Measurements from ENCODE around the gene SCMH1. TPM values are rescaled to one million over a fixed set of nuclear protein-coding genes. Genes with fewer than 3 reads are reported as not detected.
A peak's percentile ranks its signal among the peaks of the same experiment; 100 is the strongest.

The SCMH1 gene
- total RNA-seq, 1 experiment from 2014 or later, result 42.7 TPM

DNA sequence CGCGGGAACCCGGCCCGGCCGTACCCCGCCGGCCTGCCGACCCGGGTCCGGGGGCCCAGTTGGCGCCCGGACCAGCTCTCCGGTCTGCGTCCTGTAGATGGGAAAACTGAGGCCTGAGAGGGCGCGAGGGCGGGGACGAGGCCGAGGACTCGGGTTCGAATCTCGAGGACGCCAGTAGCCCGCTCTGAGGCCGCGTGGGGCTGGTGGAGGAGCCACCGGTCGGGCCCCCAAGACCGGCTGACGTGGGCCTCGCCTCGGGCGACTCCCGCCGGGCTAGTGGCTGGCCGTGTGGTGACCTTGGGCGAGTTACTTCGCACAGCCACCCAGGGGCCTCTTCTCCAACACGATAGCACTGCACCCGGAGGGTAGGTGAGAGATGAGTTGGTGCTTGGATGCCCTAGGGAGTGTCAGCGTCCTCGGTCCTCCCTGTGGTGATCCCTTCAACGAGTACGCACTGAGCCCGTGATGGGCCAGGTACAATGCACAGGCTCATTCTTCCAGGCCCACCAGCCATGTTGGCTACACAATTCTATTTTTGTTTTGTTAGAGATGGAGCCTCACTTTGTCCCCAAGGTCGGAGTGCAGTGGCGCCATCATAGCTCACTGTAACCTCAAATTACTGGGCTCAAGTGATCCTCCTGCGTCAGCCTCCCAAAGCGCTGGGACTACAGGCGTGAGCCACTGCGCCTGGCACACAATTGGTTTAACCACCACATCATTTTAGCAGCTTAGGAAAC is 404 bp upstream of the SCMH1 start:
- peak overlapping the region; percentile 60 to 75 for H3K4me3 ChIP-seq (ENCODE audit: low read depth in 2 of 2, low read length in 2 of 2)
- ChIA-PET CTCF (no interaction called here), POLR2A (no interaction called here)
- peaks cover 33% of the 10 kb centered on the region for H3K4me1 ChIP-seq (ENCODE audit: control insufficient read depth, insufficient read depth, low read length)
- no peaks in the 10 kb centered on the region for H3K9me3 ChIP-seq (ENCODE audit: control insufficient read depth, insufficient read depth, low read depth, low read length)
- TF ChIP-seq SIN3A (IDR thresholded peaks at IDR 0.05; ENCODE audit: borderline replicate concordance, insufficient read depth, low read depth, low read length), result no peak
- TF ChIP-seq POLR2AphosphoS5 (IDR thresholded peaks at IDR 0.05; ENCODE audit: low read depth, low read length), result 0 out of 2 replicates have a peak, but pooled peaks have one; percentile 37
- BruUV-seq (replicated peaks), result no TSS peak
- peak; percentile 14; the same call in 1 of the 2 replicates for ATAC-seq
- H3K27ac ChIP-seq (ENCODE audit: low read length), result peak overlapping the region; percentile 88
- no peaks in the 10 kb centered on the region for H3K36me3 ChIP-seq (ENCODE audit: control insufficient read depth, insufficient read depth, low read length)
- no peak for DNase-seq (ENCODE audit: low read depth, low spot score)
- intact Hi-C loops (cut with micrococcal nuclease; ENCODE audit: unreplicated experiment), result no loop called here
- H3K27me3 ChIP-seq (ENCODE audit: control insufficient read depth, insufficient read depth, low read length), result no peaks in the 10 kb centered on the region
- in situ Hi-C loops (cut with HindIII; ENCODE audit: low pct_unique_long_range_greater_than_20kb, low sequenced_read_pairs), result no loop called here

- peak overlapping the region; percentile 67 to 75 for H3K4me3 ChIP-seq (ENCODE audit: low read depth in 2 of 2, low read length in 2 of 2)
- no TSS peak for BruUV-seq (replicated peaks)
- peak overlapping the region; percentile 93 for H3K27ac ChIP-seq (ENCODE audit: low read length)
- in situ Hi-C loops (cut with HindIII; ENCODE audit: low pct_unique_long_range_greater_than_20kb, low sequenced_read_pairs), result no loop called here
- CTCF ChIA-PET, result no interaction called here
- no peaks in the 10 kb centered on the region for H3K36me3 ChIP-seq (ENCODE audit: control insufficient read depth, insufficient read depth, low read length)
- TF ChIP-seq TCF7L2 (IDR thresholded peaks at IDR 0.05; ENCODE audit: low read depth, low read length) (no peak), REST (IDR thresholded peaks at IDR 0.05; ENCODE audit: insufficient read depth in 1 of 2, low read depth in 2 of 2, low read length in 1 of 2) (no peak), SIN3A (IDR thresholded peaks at IDR 0.05; ENCODE audit: borderline replicate concordance, insufficient read depth, low read depth, low read length) (0 out of 2 replicates have a peak, but pooled peaks have one; percentile 58), POLR2AphosphoS5 (IDR thresholded peaks at IDR 0.05; ENCODE audit: low read depth, low read length) (no peak)
- TF ChIP-seq, protein P1, sequence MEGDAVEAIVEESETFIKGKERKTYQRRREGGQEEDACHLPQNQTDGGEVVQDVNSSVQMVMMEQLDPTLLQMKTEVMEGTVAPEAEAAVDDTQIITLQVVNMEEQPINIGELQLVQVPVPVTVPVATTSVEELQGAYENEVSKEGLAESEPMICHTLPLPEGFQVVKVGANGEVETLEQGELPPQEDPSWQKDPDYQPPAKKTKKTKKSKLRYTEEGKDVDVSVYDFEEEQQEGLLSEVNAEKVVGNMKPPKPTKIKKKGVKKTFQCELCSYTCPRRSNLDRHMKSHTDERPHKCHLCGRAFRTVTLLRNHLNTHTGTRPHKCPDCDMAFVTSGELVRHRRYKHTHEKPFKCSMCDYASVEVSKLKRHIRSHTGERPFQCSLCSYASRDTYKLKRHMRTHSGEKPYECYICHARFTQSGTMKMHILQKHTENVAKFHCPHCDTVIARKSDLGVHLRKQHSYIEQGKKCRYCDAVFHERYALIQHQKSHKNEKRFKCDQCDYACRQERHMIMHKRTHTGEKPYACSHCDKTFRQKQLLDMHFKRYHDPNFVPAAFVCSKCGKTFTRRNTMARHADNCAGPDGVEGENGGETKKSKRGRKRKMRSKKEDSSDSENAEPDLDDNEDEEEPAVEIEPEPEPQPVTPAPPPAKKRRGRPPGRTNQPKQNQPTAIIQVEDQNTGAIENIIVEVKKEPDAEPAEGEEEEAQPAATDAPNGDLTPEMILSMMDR (IDR thresholded peaks at IDR 0.05), result no peak
- intact Hi-C loops (cut with micrococcal nuclease; ENCODE audit: unreplicated experiment), result no loop called here
- no peaks in the 10 kb centered on the region for H3K27me3 ChIP-seq (ENCODE audit: control insufficient read depth, insufficient read depth, low read length)
- POLR2A ChIA-PET, result interaction anchor here (0.6 to 0.7 kb wide), 2 partner anchors 9 to 816 kb away, joined by 5 to 6 read pairs; no protein-coding TSS in a partner anchor
- DNase-seq (ENCODE audit: low read depth, low spot score) (no peak), ATAC-seq (peak; percentile 85)
- H3K4me1 ChIP-seq (ENCODE audit: control insufficient read depth, insufficient read depth, low read length), result peaks cover 36% of the 10 kb centered on the region
- no peaks in the 10 kb centered on the region for H3K9me3 ChIP-seq (ENCODE audit: control insufficient read depth, insufficient read depth, low read depth, low read length)
Observed at GRCh38 chr1:41241354-41241748, 755 bp downstream of the SCMH1 start.

All from Panc1 (cell line).